Measurements from ENCODE around the gene DCAF7. TPM values are rescaled to one million over a fixed set of nuclear protein-coding genes. Genes with fewer than 3 reads are reported as not detected.
A peak's percentile ranks its signal among the peaks of the same experiment; 100 is the strongest.

Gene DCAF7
- polyA plus RNA-seq, 1 donor, result 77.5 TPM

GRCh38 chr17:63588797-63589196, 38.5 kb downstream of the DCAF7 start:
- no CpG with 5 or more reads among the region's 11 CpGs for WGBS (ENCODE audit: insufficient coverage, low lambda C conversion rate)
- peaks cover 82% of the 10 kb centered on the region for H3K36me3 ChIP-seq (ENCODE audit: control insufficient read depth, insufficient read depth, low read length)
- no peaks in the 10 kb centered on the region for H3K9me3 ChIP-seq (ENCODE audit: control insufficient read depth, low read depth, low read length)
- no peak overlapping the region for H3K27ac ChIP-seq (ENCODE audit: low read length)
- H3K27me3 ChIP-seq (ENCODE audit: control insufficient read depth, insufficient read depth, low read length), result no peaks in the 10 kb centered on the region
- no peaks in the 10 kb centered on the region for H3K4me1 ChIP-seq (ENCODE audit: control insufficient read depth, insufficient read depth, low read length)
- no peak for DNase-seq
- H3K4me3 ChIP-seq (ENCODE audit: low read length), result no peak overlapping the region

GRCh38 chr17:63589646-63590045, 39.4 kb downstream of the DCAF7 start:
- Histone ChIP-seq H3K27me3 (ENCODE audit: control insufficient read depth, insufficient read depth, low read length) (no peaks in the 10 kb centered on the region), H3K36me3 (ENCODE audit: control insufficient read depth, insufficient read depth, low read length) (peaks cover 77% of the 10 kb centered on the region), H3K4me1 (ENCODE audit: control insufficient read depth, insufficient read depth, low read length) (no peaks in the 10 kb centered on the region), H3K27ac (ENCODE audit: low read length) (no peak overlapping the region), H3K9me3 (ENCODE audit: control insufficient read depth, low read depth, low read length) (no peaks in the 10 kb centered on the region), H3K4me3 (ENCODE audit: low read length) (no peak overlapping the region)
- no CpG with 5 or more reads among the region's 1 CpG for WGBS (ENCODE audit: insufficient coverage, low lambda C conversion rate)
- no peak for DNase-seq

- DNase-seq, result no peak
- H3K27ac ChIP-seq (ENCODE audit: low read length), result no peak overlapping the region
- no peak overlapping the region for H3K4me3 ChIP-seq (ENCODE audit: low read length)
- peaks cover 57% of the 10 kb centered on the region for H3K36me3 ChIP-seq (ENCODE audit: control insufficient read depth, insufficient read depth, low read length)
- no peaks in the 10 kb centered on the region for H3K4me1 ChIP-seq (ENCODE audit: control insufficient read depth, insufficient read depth, low read length)
- H3K27me3 ChIP-seq (ENCODE audit: control insufficient read depth, insufficient read depth, low read length), result no peaks in the 10 kb centered on the region
- no peaks in the 10 kb centered on the region for H3K9me3 ChIP-seq (ENCODE audit: control insufficient read depth, low read depth, low read length)
- no CpG with 5 or more reads among the region's 3 CpGs for WGBS (ENCODE audit: insufficient coverage, low lambda C conversion rate)
These were observed 42.5 kb downstream of the DCAF7 start for GRCh38 chr17:63592797-63593196.

GRCh38 chr17:63595132-63595531, 44.9 kb downstream of the DCAF7 start:
- H3K27me3 ChIP-seq (ENCODE audit: control insufficient read depth, insufficient read depth, low read length), result no peaks in the 10 kb centered on the region

DNA sequence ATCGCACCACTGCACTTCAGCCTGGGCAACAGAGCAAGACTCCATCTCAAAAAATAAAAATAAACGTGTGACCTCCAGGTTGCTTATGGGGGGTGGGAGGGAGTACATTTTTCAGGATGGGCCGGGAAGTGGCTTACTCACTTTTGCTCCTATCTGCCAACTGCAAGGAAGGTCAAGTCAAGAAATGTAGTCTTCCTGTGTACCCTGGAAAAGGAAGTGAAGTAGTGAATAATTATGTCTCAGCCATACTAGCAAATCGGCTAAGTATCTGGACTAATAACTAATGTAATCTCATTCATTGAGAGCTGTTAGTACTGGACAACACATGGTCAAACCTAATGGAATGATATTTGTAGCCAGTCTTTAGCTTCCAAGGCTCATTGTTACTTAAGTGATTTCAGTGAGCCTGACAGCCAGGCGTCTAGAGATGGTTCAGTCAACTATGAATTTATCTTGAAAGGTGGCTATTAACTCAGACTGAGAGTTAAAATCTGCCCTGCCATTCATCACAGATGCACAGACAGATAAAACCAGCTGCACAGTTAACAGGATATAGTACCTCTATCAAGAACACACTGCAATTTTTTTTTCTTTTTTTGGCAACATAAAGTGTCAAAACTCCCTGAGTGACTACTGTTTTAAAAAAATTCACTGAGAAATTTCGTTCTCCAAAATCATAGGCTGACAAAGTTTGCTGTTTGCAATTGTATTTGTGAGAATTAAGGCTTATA, 46.7 kb downstream of the DCAF7 start:
- Histone ChIP-seq H3K4me1 (ENCODE audit: control insufficient read depth, insufficient read depth, low read length) (no peaks in the 10 kb centered on the region), H3K9me3 (ENCODE audit: control insufficient read depth, low read depth, low read length) (no peaks in the 10 kb centered on the region), H3K27me3 (ENCODE audit: control insufficient read depth, insufficient read depth, low read length) (no peaks in the 10 kb centered on the region), H3K4me3 (ENCODE audit: low read length) (no peak overlapping the region), H3K36me3 (ENCODE audit: control insufficient read depth, insufficient read depth, low read length) (peaks cover 20% of the 10 kb centered on the region), H3K27ac (ENCODE audit: low read length) (no peak overlapping the region)
- no peak for DNase-seq
- WGBS (ENCODE audit: insufficient coverage, low lambda C conversion rate), result 90% methylated on average over 2 of the region's 6 CpGs

More at GRCh38 chr17:63595132-63595531, 44.9 kb downstream of the DCAF7 start:
- no peaks in the 10 kb centered on the region for H3K9me3 ChIP-seq (ENCODE audit: control insufficient read depth, low read depth, low read length)
- no peak for DNase-seq
- H3K4me1 ChIP-seq (ENCODE audit: control insufficient read depth, insufficient read depth, low read length), result no peaks in the 10 kb centered on the region
- WGBS (ENCODE audit: insufficient coverage, low lambda C conversion rate), result no CpG with 5 or more reads among the region's 3 CpGs
- no peak overlapping the region for H3K4me3 ChIP-seq (ENCODE audit: low read length)
- H3K27ac ChIP-seq (ENCODE audit: low read length), result no peak overlapping the region
- H3K36me3 ChIP-seq (ENCODE audit: control insufficient read depth, insufficient read depth, low read length), result peaks cover 38% of the 10 kb centered on the region

DNA sequence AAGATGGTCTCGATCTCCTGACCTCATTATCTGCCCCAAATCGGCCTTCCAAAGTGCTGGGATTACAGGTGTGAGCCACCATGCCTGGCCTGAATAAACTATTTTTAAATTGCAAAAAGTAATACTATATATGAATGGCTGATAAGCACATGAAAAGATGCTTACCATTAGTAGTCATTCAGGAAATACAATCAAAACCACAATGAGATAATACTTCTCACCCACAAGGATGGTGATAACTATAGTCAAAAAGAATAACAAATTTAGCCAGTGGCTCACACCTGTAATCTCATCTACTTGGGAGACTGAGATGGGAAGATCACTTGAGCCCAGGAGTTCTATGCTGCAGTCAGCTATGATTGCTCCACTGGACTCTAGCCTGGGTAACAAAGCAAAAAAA, 48.0 kb downstream of the DCAF7 start:
- Histone ChIP-seq H3K4me1 (ENCODE audit: control insufficient read depth, insufficient read depth, low read length) (no peaks in the 10 kb centered on the region), H3K27ac (ENCODE audit: low read length) (no peak overlapping the region), H3K9me3 (ENCODE audit: control insufficient read depth, low read depth, low read length) (no peaks in the 10 kb centered on the region), H3K36me3 (ENCODE audit: control insufficient read depth, insufficient read depth, low read length) (peaks cover 11% of the 10 kb centered on the region), H3K4me3 (ENCODE audit: low read length) (no peak overlapping the region), H3K27me3 (ENCODE audit: control insufficient read depth, insufficient read depth, low read length) (no peaks in the 10 kb centered on the region)
- no peak for DNase-seq
- WGBS (ENCODE audit: insufficient coverage, low lambda C conversion rate), result no CpG with 5 or more reads among the region's 2 CpGs

DNA sequence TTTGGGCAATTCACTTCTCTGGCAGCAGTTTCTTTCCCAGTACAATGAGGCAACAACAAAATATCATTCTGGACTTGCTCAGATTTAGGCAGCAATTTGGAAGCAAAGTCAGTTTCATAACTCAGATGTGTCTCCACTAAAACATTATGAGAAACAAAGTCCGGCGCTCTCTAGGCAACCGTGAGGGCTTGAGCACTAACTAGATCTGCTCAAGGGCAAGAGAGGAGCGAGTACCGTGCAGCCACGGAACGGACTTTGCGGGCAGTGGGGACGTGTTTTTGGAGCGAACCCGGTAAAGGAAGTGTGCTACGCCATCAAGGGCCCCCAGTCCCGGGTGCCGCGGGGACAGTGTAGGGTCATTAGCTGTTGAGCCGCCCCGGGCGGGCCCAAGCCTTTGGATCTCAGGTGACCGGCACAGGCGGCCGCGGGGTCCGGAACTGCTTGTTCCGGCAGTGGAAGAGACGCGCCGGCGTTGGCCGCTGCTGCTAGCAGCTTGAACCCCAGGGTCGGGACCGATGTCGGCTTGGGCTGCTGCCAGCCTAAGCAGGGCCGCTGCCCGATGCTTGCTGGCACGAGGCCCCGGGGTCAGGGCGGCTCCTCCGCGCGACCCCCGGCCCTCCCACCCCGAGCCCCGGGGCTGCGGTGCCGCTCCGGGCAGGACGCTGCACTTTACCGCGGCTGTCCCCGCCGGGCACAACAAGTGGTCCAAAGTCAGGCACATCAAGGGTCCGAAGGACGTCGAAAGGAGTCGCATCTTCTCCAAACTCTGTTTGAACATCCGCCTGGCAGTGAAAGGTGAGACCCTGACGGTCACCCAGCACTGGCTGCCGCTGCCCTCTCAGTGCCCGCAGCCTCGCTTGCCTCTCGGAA, 50.5 kb downstream of the DCAF7 start, which contains the start of gene TACO1:
Gene TACO1, plus strand, starts transcription at position 327 of the 870 bp plus-strand sequence. Its CDS starts 189 bp downstream, at position 516.
- H3K27me3 ChIP-seq (ENCODE audit: control insufficient read depth, insufficient read depth, low read length), result no peaks in the 10 kb centered on the region
- peaks cover 17% of the 10 kb centered on the region for H3K36me3 ChIP-seq (ENCODE audit: control insufficient read depth, insufficient read depth, low read length)
- peak within 1 kb of the TSS; percentile 26 for H3K27ac ChIP-seq (ENCODE audit: low read length)
- peak within 1 kb of the TSS; percentile 87 for H3K4me3 ChIP-seq (ENCODE audit: low read length)
- no CpG with 5 or more reads among the region's 61 CpGs for WGBS (ENCODE audit: insufficient coverage, low lambda C conversion rate)
- DNase-seq, result peak; percentile 78 to 85
- no peaks in the 10 kb centered on the region for H3K9me3 ChIP-seq (ENCODE audit: control insufficient read depth, low read depth, low read length)
- no peaks in the 10 kb centered on the region for H3K4me1 ChIP-seq (ENCODE audit: control insufficient read depth, insufficient read depth, low read length)

- Histone ChIP-seq H3K9me3 (ENCODE audit: control insufficient read depth, low read depth, low read length) (no peaks in the 10 kb centered on the region), H3K4me3 (ENCODE audit: low read length) (peak overlapping the region; percentile 87), H3K27ac (ENCODE audit: low read length) (peak overlapping the region; percentile 26), H3K4me1 (ENCODE audit: control insufficient read depth, insufficient read depth, low read length) (no peaks in the 10 kb centered on the region), H3K36me3 (ENCODE audit: control insufficient read depth, insufficient read depth, low read length) (peaks cover 24% of the 10 kb centered on the region), H3K27me3 (ENCODE audit: control insufficient read depth, insufficient read depth, low read length) (no peaks in the 10 kb centered on the region)
- no CpG with 5 or more reads among the region's 9 CpGs for whole genome bisulfite sequencing (ENCODE audit: insufficient coverage, low lambda C conversion rate)
- peak; percentile 51 to 63 for DNase-seq
These were observed 51.4 kb downstream of the DCAF7 start for GRCh38 chr17:63601439-63602371.

DNA sequence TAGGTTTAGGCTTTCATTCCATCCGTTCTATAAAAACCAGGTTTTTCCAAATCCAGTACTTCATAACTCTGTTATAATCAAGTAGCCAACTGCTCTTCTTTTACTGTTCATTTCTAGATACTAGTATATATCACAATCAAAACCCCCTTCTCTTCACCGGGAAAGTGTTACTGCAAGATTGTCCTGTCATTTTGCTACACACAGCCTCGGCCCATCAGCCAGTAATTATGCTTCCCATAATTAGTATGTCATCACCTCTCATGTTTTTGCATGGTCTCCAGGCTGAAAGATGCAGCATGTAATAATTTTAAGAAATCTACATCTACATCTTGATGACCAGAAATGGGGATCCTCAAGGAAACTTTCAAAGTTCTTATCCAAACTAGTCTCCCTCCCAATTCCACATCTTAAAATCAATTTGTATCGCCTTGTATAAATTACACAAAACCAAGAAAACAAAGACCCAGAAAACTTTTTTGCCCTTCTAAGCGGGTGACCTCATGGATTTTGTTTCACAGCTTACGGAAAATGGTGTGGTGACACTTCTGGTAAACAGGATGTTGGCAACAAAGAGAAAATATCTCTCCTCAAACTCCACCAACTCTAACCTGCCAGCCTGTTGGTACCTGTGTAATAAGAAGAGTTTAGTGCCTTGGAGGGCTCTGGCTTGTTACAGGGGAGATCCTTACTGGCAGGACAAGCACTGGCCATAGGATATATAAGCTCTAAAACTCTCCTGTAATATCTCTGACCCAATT, 59.7 kb downstream of the DCAF7 start:
- 100% methylated on average over 1 of the region's 6 CpGs for WGBS (ENCODE audit: insufficient coverage, low lambda C conversion rate)
- no peaks in the 10 kb centered on the region for H3K27me3 ChIP-seq (ENCODE audit: control insufficient read depth, insufficient read depth, low read length)
- H3K36me3 ChIP-seq (ENCODE audit: control insufficient read depth, insufficient read depth, low read length), result peaks cover 49% of the 10 kb centered on the region
- no peak overlapping the region for H3K27ac ChIP-seq (ENCODE audit: low read length)
- H3K4me1 ChIP-seq (ENCODE audit: control insufficient read depth, insufficient read depth, low read length), result no peaks in the 10 kb centered on the region
- DNase-seq, result no peak
- H3K9me3 ChIP-seq (ENCODE audit: control insufficient read depth, low read depth, low read length), result no peaks in the 10 kb centered on the region
- H3K4me3 ChIP-seq (ENCODE audit: low read length), result no peak overlapping the region
